Panc1 (cell line): ENCODE measurements around the gene TCTN1. TPM values are rescaled to one million over a fixed set of nuclear protein-coding genes. Genes with fewer than 3 reads are reported as not detected.

ENCODE experiments used
- ATAC-seq: fragments of 200-7000 bp; cut with Tn5 transposase; 2 replicates; pipeline ENCODE4 v1.9.1; 2020; ENCODE audit warnings: mild to moderate bottlenecking, moderate library complexity
- BruUV-seq: library from RNA; stranded (reverse); fragments of 400-500 nt; replicated peaks from 2 replicates; lab custom pipeline; 2021; lab: Mats Ljungman, UMichigan
- CTCF ChIA-PET: fragments of 300-600 bp; sonication (Branson Sonifier 250); formaldehyde crosslinking; loops from one replicate; lab custom pipeline; 2022; ENCODE audit warnings: antibody characterized with exemption; lab: Charles Lee
- POLR2A ChIA-PET: fragments of 300-600 bp; sonication (Branson Sonifier 250); formaldehyde crosslinking; loops from one replicate; lab custom pipeline; 2022; ENCODE audit warnings: antibody characterized with exemption; lab: Charles Lee
- DNase-seq: peaks from one replicate; pipeline ENCODE4 v3.0.0-alpha.2; 2010; ENCODE audit warnings: low read depth, low spot score
- H3K27ac ChIP-seq: 2 replicates; pipeline ENCODE4 v1.5.1; 2011; ENCODE audit warnings: mild to moderate bottlenecking, low read length, inconsistent platforms
- H3K27me3 ChIP-seq: fragments of 200-500 bp; sonication (Bioruptor generic); 2 replicates; pipeline ENCODE4 v1.6.0; 2014; ENCODE audit warnings: low read length, inconsistent platforms; ENCODE audit not compliant: control insufficient read depth, insufficient read depth
- H3K36me3 ChIP-seq: fragments of 200-500 bp; sonication (Bioruptor generic); 2 replicates; pipeline ENCODE4 v1.5.1; 2014; ENCODE audit warnings: inconsistent platforms, mild to moderate bottlenecking, low read length, moderate library complexity; ENCODE audit not compliant: control insufficient read depth, insufficient read depth
- H3K4me1 ChIP-seq: 2 replicates; pipeline ENCODE4 v1.5.1; 2011; ENCODE audit warnings: inconsistent platforms, mild to moderate bottlenecking, low read length, moderate library complexity; ENCODE audit not compliant: control insufficient read depth, insufficient read depth
- H3K4me3 ChIP-seq, 2 experiments: 2 replicates each; pipeline ENCODE4 v1.5.1; 2011 to 2012; ENCODE audit warnings: low read depth in 2 of 2, low read length in 2 of 2, mild to moderate bottlenecking in 2 of 2, inconsistent platforms in 1 of 2, moderate library complexity in 1 of 2
- H3K9me3 ChIP-seq: fragments of 200-500 bp; sonication (Bioruptor generic); 2 replicates; pipeline ENCODE4 v1.5.1; 2014; ENCODE audit warnings: low read depth, mild to moderate bottlenecking, inconsistent platforms, low read length, moderate library complexity; ENCODE audit not compliant: control insufficient read depth, insufficient read depth
- CTCF ChIP-seq: fragments of 450-650 bp; IDR thresholded peaks from 2 replicates; pipeline ENCODE4 v1.5.1; 2017; ENCODE audit warnings: mild to moderate bottlenecking
- POLR2AphosphoS5 ChIP-seq: IDR thresholded peaks from 2 replicates; pipeline ENCODE4 v1.6.1; 2012; ENCODE audit warnings: mild to moderate bottlenecking, low read depth, low read length, moderate library complexity
- REST ChIP-seq, 2 experiments: IDR thresholded peaks; 2 replicates each; pipeline ENCODE4 v1.6.1; 2011 to 2012; ENCODE audit warnings: low read depth in 2 of 2, control low read depth in 1 of 2, low read length in 1 of 2, mild to moderate bottlenecking in 1 of 2, moderate library complexity in 1 of 2; ENCODE audit not compliant: insufficient read depth in 1 of 2
- SIN3A ChIP-seq: IDR thresholded peaks from 2 replicates; pipeline ENCODE4 v1.6.1; 2012; ENCODE audit warnings: low read depth, mild to moderate bottlenecking, low read length, moderate library complexity, borderline replicate concordance; ENCODE audit not compliant: insufficient read depth
- TCF7L2 ChIP-seq: IDR thresholded peaks from 2 replicates; pipeline ENCODE4 v1.6.1; 2011; ENCODE audit warnings: mild to moderate bottlenecking, low read depth, low read length, inconsistent platforms
- in situ Hi-C: cut with HindIII; loops from 2 replicates; pipeline ENCODE4 v1.10.0; 2016; ENCODE audit warnings: low sequenced_read_pairs, low pct_unique_long_range_greater_than_20kb
- intact Hi-C: fragments of 100-400 bp; cut with micrococcal nuclease; formaldehyde crosslinking; loops from one replicate; pipeline ENCODE4 v1.10.0; 2022; ENCODE audit not compliant: unreplicated experiment
- total RNA-seq: library from RNA; stranded (reverse); gene quantifications from one replicate; pipeline ENCODE4 v1.2.1, GENCODE V29; 2021; ENCODE audit not compliant: unreplicated experiment

The TCTN1 gene
- total RNA-seq, 1 experiment from 2014 or later: 28.5 TPM

GRCh38 chr12:110627500-110628195 is 13.7 kb downstream of the TCTN1 start:
- intact Hi-C loops: no loop called here
- H3K27ac ChIP-seq: no peak overlapping the region
- CTCF ChIA-PET: interaction anchor here (0.7 kb wide), 1 partner anchor 158 kb away, joined by 4 read pairs; no protein-coding TSS in a partner anchor
- no peaks in the 10 kb centered on the region for H3K27me3 ChIP-seq
- H3K4me3 ChIP-seq: no peak overlapping the region
- DNase-seq (no peak), ATAC-seq (no peak)
- POLR2A ChIA-PET: interaction anchor here (0.7 kb wide), 1 partner anchor 176 kb away, joined by 3 read pairs; no protein-coding TSS in a partner anchor
- BruUV-seq: no TSS peak
- H3K9me3 ChIP-seq: no peaks in the 10 kb centered on the region
- H3K36me3 ChIP-seq: no peaks in the 10 kb centered on the region
- TF ChIP-seq CTCF (no peak), POLR2AphosphoS5 (no peak), REST (IDR thresholded peaks at IDR 0.05; ENCODE audit: insufficient read depth in 1 of 2, low read depth in 2 of 2, low read length in 1 of 2) (no peak), TCF7L2 (no peak), SIN3A (no peak)
- in situ Hi-C loops: no loop called here
- no peaks in the 10 kb centered on the region for H3K4me1 ChIP-seq

- ChIA-PET CTCF (no interaction called here), POLR2A (interaction anchor here (1.1 kb wide), 1 partner anchor 21 kb away, joined by 3 read pairs; the partner anchor contains the start of gene TCTN1)
- Histone ChIP-seq H3K4me1 (no peaks in the 10 kb centered on the region), H3K36me3 (no peaks in the 10 kb centered on the region), H3K27me3 (no peaks in the 10 kb centered on the region), H3K27ac (no peak overlapping the region), H3K9me3 (no peaks in the 10 kb centered on the region), H3K4me3 (no peak overlapping the region)
- ATAC-seq (no peak), DNase-seq (no peak)
- intact Hi-C loops: no loop called here
- BruUV-seq: no TSS peak
- in situ Hi-C loops: no loop called here
- TF ChIP-seq POLR2AphosphoS5: no peak
- no peak for TF ChIP-seq CTCF
- no peak for TF ChIP-seq SIN3A
- no peak for TF ChIP-seq REST (IDR thresholded peaks at IDR 0.05; ENCODE audit: insufficient read depth in 1 of 2, low read depth in 2 of 2, low read length in 1 of 2)
- no peak for TF ChIP-seq TCF7L2
Observed at GRCh38 chr12:110635055-110635454, 21.1 kb downstream of the TCTN1 start.
